ENCODE data around the gene ROBO1. TPM values are rescaled to one million over a fixed set of nuclear protein-coding genes. Genes with fewer than 3 reads are reported as not detected.

The ROBO1 gene
- polyA plus RNA-seq, 1 donor (not counting 4 experiments of a cell fraction or from before 2014, with no cell fraction given), result 27.1 TPM

DNA sequence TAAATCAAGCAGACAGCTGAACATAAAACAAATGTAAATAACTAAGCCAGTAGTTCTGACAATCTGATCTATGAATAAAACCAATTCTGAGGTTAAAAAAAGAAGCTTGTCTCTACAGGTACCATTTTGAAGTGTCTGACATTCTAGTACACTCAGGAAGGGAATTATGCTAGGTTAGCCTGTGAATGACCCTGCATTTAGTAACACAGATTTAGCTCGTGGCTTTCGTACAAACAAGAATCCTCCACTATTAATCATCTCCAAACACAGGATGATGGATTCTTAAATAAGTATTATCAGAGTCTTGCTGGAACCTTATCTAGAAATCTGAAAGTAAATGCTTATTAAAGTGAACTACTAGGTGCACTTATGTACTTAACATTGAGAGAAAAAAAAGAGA, 1120.1 kb downstream of the ROBO1 start:
- FAIRE-seq (no peak), DNase-seq (ENCODE audit: low read depth, low spot score) (no peak)
- Histone ChIP-seq H3K79me2 (ENCODE audit: control insufficient read depth, insufficient read depth, low read length) (no peaks in the 10 kb centered on the region), H2AFZ (ENCODE audit: control insufficient read depth, low read length) (peak overlapping the region; percentile 36), H3K4me2 (ENCODE audit: control insufficient read depth, extremely low read depth, insufficient read depth, low read depth, low read length) (no peak overlapping the region), H3K9me1 (ENCODE audit: control insufficient read depth, extremely low read depth, insufficient read depth, low read length) (no peaks in the 10 kb centered on the region), H4K20me1 (ENCODE audit: control insufficient read depth, extremely low read depth, insufficient read depth, low read length) (no peaks in the 10 kb centered on the region), H3K4me3 (ENCODE audit: control insufficient read depth in 2 of 3, extremely low read depth in 1 of 3, insufficient read depth in 2 of 3, low read depth in 1 of 3, low read length in 3 of 3) (peak overlapping the region in 1 of 3 experiments; percentile 7), H3K4me1 (ENCODE audit: control insufficient read depth, extremely low read depth, insufficient read depth, low read length) (peaks cover 19% of the 10 kb centered on the region), H3K9ac (ENCODE audit: control insufficient read depth, extremely low read depth, insufficient read depth, low read length) (no peak overlapping the region), H3K27me3 (ENCODE audit: control insufficient read depth, extremely low read depth, insufficient read depth, low read length) (no peaks in the 10 kb centered on the region), H3K9me3 (ENCODE audit: control insufficient read depth, low read depth, low read length) (no peaks in the 10 kb centered on the region), H3K36me3 (ENCODE audit: control insufficient read depth in 2 of 2, extremely low read depth in 1 of 2, insufficient read depth in 2 of 2, low read length in 2 of 2) (no peaks in the 10 kb centered on the region), H3K27ac (ENCODE audit: control insufficient read depth, insufficient read depth, low read length) (no peak overlapping the region)
- dilution Hi-C loops (cut with MboI; ENCODE audit: extremely low pct_ligation_motif_present, low sequenced_read_pairs), result no loop called here
- no peak for TF ChIP-seq CTCF (optimal IDR thresholded peaks at IDR 0.05 in 1 of 3, IDR thresholded peaks at IDR 0.05 in 1 of 3, conservative IDR thresholded peaks at IDR 0.05 in 1 of 3; ENCODE audit: extremely low read depth in 1 of 3, insufficient read depth in 2 of 3, low read length in 3 of 3)
- TF ChIP-seq EZH2 (IDR thresholded peaks at IDR 0.05; ENCODE audit: low read length), result no peak

DNA sequence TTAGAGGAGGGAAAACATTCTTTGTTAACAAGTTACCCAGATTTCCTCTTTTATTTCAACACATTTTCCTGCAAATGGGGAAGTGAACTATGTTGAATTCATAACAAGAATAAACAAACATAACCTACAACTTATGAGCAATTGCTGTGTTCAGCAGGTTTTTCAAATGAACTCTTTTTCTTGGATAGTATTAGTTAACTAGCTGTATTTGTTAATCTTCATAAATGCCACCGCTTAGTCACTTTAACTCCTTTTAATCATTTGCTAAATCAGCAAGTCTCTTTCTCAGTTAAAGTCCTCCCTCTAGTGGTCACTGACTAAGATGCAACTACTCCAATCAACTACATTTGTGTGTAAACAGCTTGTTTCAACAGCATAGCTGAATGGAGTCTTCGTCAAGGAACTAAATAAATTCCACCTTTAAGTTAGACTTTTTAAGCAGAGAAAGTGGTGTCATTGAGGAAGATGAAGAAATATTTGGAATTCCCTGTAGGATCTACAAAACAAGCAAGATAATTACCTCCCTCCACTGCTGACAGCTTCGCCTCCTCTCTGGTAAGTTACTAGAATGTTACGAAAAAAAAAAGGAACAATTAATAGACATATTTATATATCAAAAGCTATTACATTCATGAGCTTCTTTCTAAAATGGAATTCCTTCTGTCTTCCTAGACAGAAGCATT, 1122.0 kb downstream of the ROBO1 start:
- Histone ChIP-seq H3K27me3 (ENCODE audit: control insufficient read depth, extremely low read depth, insufficient read depth, low read length) (no peaks in the 10 kb centered on the region), H3K4me3 (ENCODE audit: control insufficient read depth in 2 of 3, extremely low read depth in 1 of 3, insufficient read depth in 2 of 3, low read depth in 1 of 3, low read length in 3 of 3) (no peak overlapping the region), H3K9ac (ENCODE audit: control insufficient read depth, extremely low read depth, insufficient read depth, low read length) (no peak overlapping the region), H2AFZ (ENCODE audit: control insufficient read depth, low read length) (no peak overlapping the region), H3K4me2 (ENCODE audit: control insufficient read depth, extremely low read depth, insufficient read depth, low read depth, low read length) (no peak overlapping the region), H3K79me2 (ENCODE audit: control insufficient read depth, insufficient read depth, low read length) (no peaks in the 10 kb centered on the region), H3K9me3 (ENCODE audit: control insufficient read depth, low read depth, low read length) (no peaks in the 10 kb centered on the region), H4K20me1 (ENCODE audit: control insufficient read depth, extremely low read depth, insufficient read depth, low read length) (no peaks in the 10 kb centered on the region), H3K36me3 (ENCODE audit: control insufficient read depth in 2 of 2, extremely low read depth in 1 of 2, insufficient read depth in 2 of 2, low read length in 2 of 2) (peaks cover 0 to 2% of the 10 kb centered on the region in 2 experiments), H3K27ac (ENCODE audit: control insufficient read depth, insufficient read depth, low read length) (no peak overlapping the region), H3K9me1 (ENCODE audit: control insufficient read depth, extremely low read depth, insufficient read depth, low read length) (no peaks in the 10 kb centered on the region), H3K4me1 (ENCODE audit: control insufficient read depth, extremely low read depth, insufficient read depth, low read length) (peaks cover 27% of the 10 kb centered on the region)
- dilution Hi-C loops (cut with MboI; ENCODE audit: extremely low pct_ligation_motif_present, low sequenced_read_pairs), result no loop called here
- DNase-seq (ENCODE audit: low read depth, low spot score) (peak; percentile 46), FAIRE-seq (peak; percentile 94)
- TF ChIP-seq CTCF (optimal IDR thresholded peaks at IDR 0.05 in 1 of 3, IDR thresholded peaks at IDR 0.05 in 1 of 3, conservative IDR thresholded peaks at IDR 0.05 in 1 of 3; ENCODE audit: extremely low read depth in 1 of 3, insufficient read depth in 2 of 3, low read length in 3 of 3) (peak in 2 of 3 experiments; percentile 49 to 76), EZH2 (IDR thresholded peaks at IDR 0.05; ENCODE audit: low read length) (no peak)
